NCI-H69 (cell line): ENCODE results near the gene PTP4A2.
A peak's percentile ranks its signal among the peaks of the same experiment; 100 is the strongest.
"Not testable (repeated sequence)": the region's sequence is repeated elsewhere in the genome, so short reads cannot be mapped to it uniquely, and the experiment has no call there.

Experiments used
- DNase-seq: peaks from one replicate; lab custom pipeline; 2025; lab: John Stamatoyannopoulos, UW

Gene PTP4A2

GRCh38 chr1:31949862-31950261 lies 11.7 kb upstream of the PTP4A2 start:
- no peak for DNase-seq

- DNase-seq: not testable (repeated sequence)
Measured at GRCh38 chr1:31945677-31946076, 7.5 kb upstream of the PTP4A2 start.

GRCh38 chr1:31944205-31945089 lies 6.3 kb upstream of the PTP4A2 start:
- peak; percentile 61 for DNase-seq

GRCh38 chr1:31943546-31944184 lies 5.5 kb upstream of the PTP4A2 start:
- no peak for DNase-seq

GRCh38 chr1:31942061-31942460 lies 3.9 kb upstream of the PTP4A2 start:
- DNase-seq: not testable (repeated sequence)

GRCh38 chr1:31939484-31940329 lies 1.5 kb upstream of the PTP4A2 start:
- DNase-seq: peak; percentile 41

- peak; percentile 74 for DNase-seq
Measured at GRCh38 chr1:31937300-31938183, 626 bp downstream of the PTP4A2 start.

- DNase-seq: no peak
Measured at GRCh38 chr1:31936981-31937299, 1.2 kb downstream of the PTP4A2 start.

- DNase-seq: no peak
Measured at GRCh38 chr1:31936278-31936980, 1.7 kb downstream of the PTP4A2 start.

- DNase-seq: peak; percentile 66
Measured at GRCh38 chr1:31934706-31935629, 3.2 kb downstream of the PTP4A2 start.

GRCh38 chr1:31932491-31933316 lies 5.5 kb downstream of the PTP4A2 start:
- peak; percentile 56 for DNase-seq

GRCh38 chr1:31931593-31932225 lies 6.5 kb downstream of the PTP4A2 start:
- peak; percentile 33 for DNase-seq

- DNase-seq: peak; percentile 6
Measured at GRCh38 chr1:31930836-31931592, 7.2 kb downstream of the PTP4A2 start.

GRCh38 chr1:31927661-31927980 lies 10.5 kb downstream of the PTP4A2 start:
- no peak for DNase-seq

GRCh38 chr1:31926853-31927660 lies 11.1 kb downstream of the PTP4A2 start:
- no peak for DNase-seq

GRCh38 chr1:31926252-31926651 lies 11.9 kb downstream of the PTP4A2 start:
- no peak for DNase-seq

GRCh38 chr1:31925824-31926223 lies 12.3 kb downstream of the PTP4A2 start:
- not testable (repeated sequence) for DNase-seq
